Measurements from ENCODE around the gene LEF1. TPM values are rescaled to one million over a fixed set of nuclear protein-coding genes. Genes with fewer than 3 reads are reported as not detected.

LEF1 gene
- total and polyA plus RNA-seq, 5 donors from 2014 or later = 465 to 627 (median 558) TPM

GRCh38 chr4:108191269-108191914 is 22.7 kb upstream of the LEF1 start:
- Mint-ChIP-seq H3K9me3 (peaks cover 0 to 2% (median 0%) of the 10 kb centered on the region in 7 donors), H3K36me3 (peaks cover 6% of the 10 kb centered on the region), H3K27me3 (no peaks in the 10 kb centered on the region), H3K27ac (peak overlapping the region in 1 of 3 donors; percentile 96), H3K4me1 (peaks cover 0 to 9% (median 4%) of the 10 kb centered on the region in 4 donors), H3K4me3 (no peak overlapping the region)
- Histone ChIP-seq H3K27me3 (ENCODE audit: control insufficient read depth, insufficient read depth, low read length) (no peaks in the 10 kb centered on the region), H3K27ac (ENCODE audit: insufficient read depth, low read length, poor library complexity, severe bottlenecking) (no peak overlapping the region), H3K4me1 (ENCODE audit: control insufficient read depth, insufficient read depth, low read length, poor library complexity, severe bottlenecking) (no peaks in the 10 kb centered on the region), H3K9me3 (ENCODE audit: control insufficient read depth in 2 of 2, low read length in 2 of 2) (no peaks in the 10 kb centered on the region), H3K4me3 (ENCODE audit: low read depth, low read length) (no peak overlapping the region), H3K36me3 (ENCODE audit: control insufficient read depth, insufficient read depth, low read length) (no peaks in the 10 kb centered on the region)
- ATAC-seq (ENCODE audit: low read depth in 2 of 2) (no peak), DNase-seq (peak in 1 of 3 donors; percentile 43)

GRCh38 chr4:108188770-108189169 is 20.0 kb upstream of the LEF1 start:
- Mint-ChIP-seq H3K36me3 (peaks cover 6% of the 10 kb centered on the region), H3K9me3 (peaks cover 0 to 2% (median 0%) of the 10 kb centered on the region in 7 donors), H3K27me3 (no peaks in the 10 kb centered on the region), H3K4me1 (peaks cover 0 to 14% (median 2%) of the 10 kb centered on the region in 4 donors), H3K4me3 (no peak overlapping the region), H3K27ac (no peak overlapping the region)
- Histone ChIP-seq H3K27me3 (ENCODE audit: control insufficient read depth, insufficient read depth, low read length) (no peaks in the 10 kb centered on the region), H3K36me3 (ENCODE audit: control insufficient read depth, insufficient read depth, low read length) (no peaks in the 10 kb centered on the region), H3K4me1 (ENCODE audit: control insufficient read depth, insufficient read depth, low read length, poor library complexity, severe bottlenecking) (no peaks in the 10 kb centered on the region), H3K9me3 (ENCODE audit: control insufficient read depth in 2 of 2, low read length in 2 of 2) (no peaks in the 10 kb centered on the region), H3K4me3 (ENCODE audit: low read depth, low read length) (no peak overlapping the region), H3K27ac (ENCODE audit: insufficient read depth, low read length, poor library complexity, severe bottlenecking) (no peak overlapping the region)
- ATAC-seq (ENCODE audit: low read depth in 2 of 2) (no peak), DNase-seq (no peak)

GRCh38 chr4:108185252-108185651 is 16.5 kb upstream of the LEF1 start:
- ATAC-seq (ENCODE audit: low read depth in 2 of 2) (no peak), DNase-seq (no peak)
- Mint-ChIP-seq H3K27ac (peak overlapping the region in 1 of 3 donors; percentile 2), H3K4me1 (peaks cover 0 to 10% (median 5%) of the 10 kb centered on the region in 4 donors), H3K9me3 (peaks cover 0 to 1% (median 0%) of the 10 kb centered on the region in 7 donors), H3K4me3 (peak overlapping the region in 1 of 4 donors; percentile 18), H3K36me3 (peaks cover 2% of the 10 kb centered on the region), H3K27me3 (peaks cover 9% of the 10 kb centered on the region)
- H3K4me3 ChIP-seq (ENCODE audit: low read depth, low read length) = no peak overlapping the region
- H3K9me3 ChIP-seq (ENCODE audit: control insufficient read depth in 2 of 2, low read length in 2 of 2) = no peaks in the 10 kb centered on the region
- H3K27me3 ChIP-seq (ENCODE audit: control insufficient read depth, insufficient read depth, low read length) = no peaks in the 10 kb centered on the region
- H3K36me3 ChIP-seq (ENCODE audit: control insufficient read depth, insufficient read depth, low read length) = no peaks in the 10 kb centered on the region
- H3K27ac ChIP-seq (ENCODE audit: insufficient read depth, low read length, poor library complexity, severe bottlenecking) = no peak overlapping the region
- no peaks in the 10 kb centered on the region for H3K4me1 ChIP-seq (ENCODE audit: control insufficient read depth, insufficient read depth, low read length, poor library complexity, severe bottlenecking)

GRCh38 chr4:108184453-108185049 is 15.8 kb upstream of the LEF1 start:
- peaks cover 0 to 11% (median 6%) of the 10 kb centered on the region in 4 donors for H3K4me1 Mint-ChIP-seq
- no peak overlapping the region for H3K27ac ChIP-seq (ENCODE audit: insufficient read depth, low read length, poor library complexity, severe bottlenecking)
- no peaks in the 10 kb centered on the region for H3K9me3 Mint-ChIP-seq
- no peaks in the 10 kb centered on the region for H3K9me3 ChIP-seq (ENCODE audit: control insufficient read depth in 2 of 2, low read length in 2 of 2)
- H3K36me3 Mint-ChIP-seq = no peaks in the 10 kb centered on the region
- H3K4me3 ChIP-seq (ENCODE audit: low read depth, low read length) = no peak overlapping the region
- no peaks in the 10 kb centered on the region for H3K4me1 ChIP-seq (ENCODE audit: control insufficient read depth, insufficient read depth, low read length, poor library complexity, severe bottlenecking)
- DNase-seq (no peak), ATAC-seq (ENCODE audit: low read depth in 2 of 2) (no peak)
- H3K27me3 Mint-ChIP-seq = peaks cover 13% of the 10 kb centered on the region
- H3K27me3 ChIP-seq (ENCODE audit: control insufficient read depth, insufficient read depth, low read length) = no peaks in the 10 kb centered on the region
- H3K4me3 Mint-ChIP-seq = no peak overlapping the region
- H3K27ac Mint-ChIP-seq = peak overlapping the region in 1 of 3 donors; percentile 54
- no peaks in the 10 kb centered on the region for H3K36me3 ChIP-seq (ENCODE audit: control insufficient read depth, insufficient read depth, low read length)

- no peaks in the 10 kb centered on the region for H3K9me3 Mint-ChIP-seq
- H3K27me3 ChIP-seq (ENCODE audit: control insufficient read depth, insufficient read depth, low read length) = no peaks in the 10 kb centered on the region
- no peaks in the 10 kb centered on the region for H3K4me1 ChIP-seq (ENCODE audit: control insufficient read depth, insufficient read depth, low read length, poor library complexity, severe bottlenecking)
- H3K4me1 Mint-ChIP-seq = peaks cover 4 to 15% (median 9%) of the 10 kb centered on the region in 4 donors
- H3K27ac Mint-ChIP-seq = no peak overlapping the region
- no peak overlapping the region for H3K27ac ChIP-seq (ENCODE audit: insufficient read depth, low read length, poor library complexity, severe bottlenecking)
- peaks cover 9% of the 10 kb centered on the region for H3K36me3 Mint-ChIP-seq
- H3K27me3 Mint-ChIP-seq = peaks cover 13% of the 10 kb centered on the region
- no peak overlapping the region for H3K4me3 ChIP-seq (ENCODE audit: low read depth, low read length)
- H3K36me3 ChIP-seq (ENCODE audit: control insufficient read depth, insufficient read depth, low read length) = peaks cover 11% of the 10 kb centered on the region
- peak in 2 of 3 donors; percentile 26 to 47 for DNase-seq
- H3K4me3 Mint-ChIP-seq = no peak overlapping the region
- ATAC-seq (ENCODE audit: low read depth in 2 of 2) = peak in 1 of 2 donors; percentile 53
- H3K9me3 ChIP-seq (ENCODE audit: control insufficient read depth in 2 of 2, low read length in 2 of 2) = no peaks in the 10 kb centered on the region
Measured at GRCh38 chr4:108181704-108182103, 13.0 kb upstream of the LEF1 start.

- H3K27ac Mint-ChIP-seq = peak overlapping the region in 2 of 3 donors; percentile 41 to 95
- no peaks in the 10 kb centered on the region for H3K4me1 ChIP-seq (ENCODE audit: control insufficient read depth, insufficient read depth, low read length, poor library complexity, severe bottlenecking)
- peaks cover 4 to 20% (median 12%) of the 10 kb centered on the region in 4 donors for H3K4me1 Mint-ChIP-seq
- peaks cover 14% of the 10 kb centered on the region for H3K36me3 Mint-ChIP-seq
- H3K36me3 ChIP-seq (ENCODE audit: control insufficient read depth, insufficient read depth, low read length) = peaks cover 11% of the 10 kb centered on the region
- H3K4me3 Mint-ChIP-seq = no peak overlapping the region
- DNase-seq (no peak), ATAC-seq (ENCODE audit: low read depth in 2 of 2) (no peak)
- no peak overlapping the region for H3K27ac ChIP-seq (ENCODE audit: insufficient read depth, low read length, poor library complexity, severe bottlenecking)
- H3K4me3 ChIP-seq (ENCODE audit: low read depth, low read length) = no peak overlapping the region
- H3K27me3 ChIP-seq (ENCODE audit: control insufficient read depth, insufficient read depth, low read length) = no peaks in the 10 kb centered on the region
- peaks cover 13% of the 10 kb centered on the region for H3K27me3 Mint-ChIP-seq
- H3K9me3 Mint-ChIP-seq = no peaks in the 10 kb centered on the region
- H3K9me3 ChIP-seq (ENCODE audit: control insufficient read depth in 2 of 2, low read length in 2 of 2) = no peaks in the 10 kb centered on the region
Measured at GRCh38 chr4:108180513-108180912, 11.8 kb upstream of the LEF1 start.

GRCh38 chr4:108175966-108176365 is 7.2 kb upstream of the LEF1 start:
- peak overlapping the region in 2 of 4 donors; percentile 10 for H3K4me3 Mint-ChIP-seq
- Histone ChIP-seq H3K9me3 (ENCODE audit: control insufficient read depth in 2 of 2, low read length in 2 of 2) (no peaks in the 10 kb centered on the region), H3K27me3 (ENCODE audit: control insufficient read depth, insufficient read depth, low read length) (no peaks in the 10 kb centered on the region), H3K4me3 (ENCODE audit: low read depth, low read length) (no peak overlapping the region), H3K27ac (ENCODE audit: insufficient read depth, low read length, poor library complexity, severe bottlenecking) (no peak overlapping the region), H3K36me3 (ENCODE audit: control insufficient read depth, insufficient read depth, low read length) (peaks cover 11% of the 10 kb centered on the region), H3K4me1 (ENCODE audit: control insufficient read depth, insufficient read depth, low read length, poor library complexity, severe bottlenecking) (peaks cover 25% of the 10 kb centered on the region)
- DNase-seq (no peak), ATAC-seq (ENCODE audit: low read depth in 2 of 2) (no peak)
- peaks cover 18% of the 10 kb centered on the region for H3K36me3 Mint-ChIP-seq
- peak overlapping the region in 2 of 3 donors; percentile 47 to 63 for H3K27ac Mint-ChIP-seq
- peaks cover 27% of the 10 kb centered on the region for H3K27me3 Mint-ChIP-seq
- H3K9me3 Mint-ChIP-seq = no peaks in the 10 kb centered on the region
- H3K4me1 Mint-ChIP-seq = peaks cover 16 to 41% (median 33%) of the 10 kb centered on the region in 4 donors
